ENCODE results near the gene HOXD4.

Gene HOXD4

GRCh38 chr2:176149481-176149938 lies 1.8 kb upstream of the HOXD4 start:
- no peak for DNase-seq
- in situ Hi-C loops (cut with HindIII; ENCODE audit: low pct_ligation_motif_present, low pct_unique_long_range_greater_than_20kb, low sequenced_read_pairs): loop anchor here (25.0 kb wide), 2 partner anchors 288 to 513 kb away; no protein-coding TSS in a partner anchor

GRCh38 chr2:176149939-176150583 lies 1.3 kb upstream of the HOXD4 start:
- in situ Hi-C loops (cut with HindIII; ENCODE audit: low pct_ligation_motif_present, low pct_unique_long_range_greater_than_20kb, low sequenced_read_pairs): loop anchor here (25.0 kb wide), 2 partner anchors 287 to 512 kb away; no protein-coding TSS in a partner anchor
- DNase-seq: no peak

- DNase-seq: no peak
- in situ Hi-C loops (cut with HindIII; ENCODE audit: low pct_ligation_motif_present, low pct_unique_long_range_greater_than_20kb, low sequenced_read_pairs): no loop called here
These were observed 537 bp upstream of the HOXD4 start for GRCh38 chr2:176150584-176151441.

- in situ Hi-C loops (cut with HindIII; ENCODE audit: low pct_ligation_motif_present, low pct_unique_long_range_greater_than_20kb, low sequenced_read_pairs): no loop called here
- DNase-seq: peak; percentile 70
These were observed 1.2 kb downstream of the HOXD4 start for GRCh38 chr2:176152350-176153181.

GRCh38 chr2:176154576-176155252 lies 3.4 kb downstream of the HOXD4 start:
- DNase-seq: no peak
- in situ Hi-C loops (cut with HindIII; ENCODE audit: low pct_ligation_motif_present, low pct_unique_long_range_greater_than_20kb, low sequenced_read_pairs): no loop called here

- no peak for DNase-seq
- in situ Hi-C loops (cut with HindIII; ENCODE audit: low pct_ligation_motif_present, low pct_unique_long_range_greater_than_20kb, low sequenced_read_pairs): no loop called here
These were observed 4.2 kb downstream of the HOXD4 start for GRCh38 chr2:176155356-176156044.

GRCh38 chr2:176156301-176156806 lies 5.0 kb downstream of the HOXD4 start:
- DNase-seq: no peak
- in situ Hi-C loops (cut with HindIII; ENCODE audit: low pct_ligation_motif_present, low pct_unique_long_range_greater_than_20kb, low sequenced_read_pairs): no loop called here

GRCh38 chr2:176156807-176157498 lies 5.6 kb downstream of the HOXD4 start, which contains the start of gene HOXD3:
HOXD3 (plus strand) TSS chr2:176157307; CDS start chr2:176169115, 11,808 bp downstream.
- no peak for DNase-seq
- in situ Hi-C loops (cut with HindIII; ENCODE audit: low pct_ligation_motif_present, low pct_unique_long_range_greater_than_20kb, low sequenced_read_pairs): no loop called here

- peak; percentile 45 for DNase-seq
- in situ Hi-C loops (cut with HindIII; ENCODE audit: low pct_ligation_motif_present, low pct_unique_long_range_greater_than_20kb, low sequenced_read_pairs): no loop called here
These were observed 6.3 kb downstream of the HOXD4 start for GRCh38 chr2:176157499-176158185.

GRCh38 chr2:176158186-176158591 lies 6.8 kb downstream of the HOXD4 start:
- DNase-seq: no peak
- in situ Hi-C loops (cut with HindIII; ENCODE audit: low pct_ligation_motif_present, low pct_unique_long_range_greater_than_20kb, low sequenced_read_pairs): no loop called here

GRCh38 chr2:176158855-176159662 lies 7.7 kb downstream of the HOXD4 start:
- in situ Hi-C loops (cut with HindIII; ENCODE audit: low pct_ligation_motif_present, low pct_unique_long_range_greater_than_20kb, low sequenced_read_pairs): no loop called here
- no peak for DNase-seq

- in situ Hi-C loops (cut with HindIII; ENCODE audit: low pct_ligation_motif_present, low pct_unique_long_range_greater_than_20kb, low sequenced_read_pairs): no loop called here
- DNase-seq: no peak
These were observed 8.4 kb downstream of the HOXD4 start for GRCh38 chr2:176159663-176160250.

- in situ Hi-C loops (cut with HindIII; ENCODE audit: low pct_ligation_motif_present, low pct_unique_long_range_greater_than_20kb, low sequenced_read_pairs): no loop called here
- no peak for DNase-seq
These were observed 9.1 kb downstream of the HOXD4 start for GRCh38 chr2:176160251-176160985.

GRCh38 chr2:176160986-176161824 lies 9.9 kb downstream of the HOXD4 start:
- in situ Hi-C loops (cut with HindIII; ENCODE audit: low pct_ligation_motif_present, low pct_unique_long_range_greater_than_20kb, low sequenced_read_pairs): no loop called here
- DNase-seq: no peak
